Breast epithelium (tissue), 3 donors: ENCODE measurements around the gene FAM72A.
"Not testable (repeated sequence)": the region's sequence is repeated elsewhere in the genome, so short reads cannot be mapped to it uniquely, and the experiment has no call there.

Experiments
- POLR2A ChIP-seq: fragments of 450-650 bp; IDR thresholded peaks from one replicate; pipeline ENCODE4 v1.6.1; 2016; ENCODE audit warnings: antibody characterized with exemption, mild to moderate bottlenecking, moderate library complexity
- POLR2AphosphoS5 ChIP-seq, 3 donors: sonication (generic); formaldehyde crosslinking; IDR thresholded peaks; one replicate each; pipeline ENCODE4 v1.6.1; 2017; ENCODE audit warnings: antibody characterized with exemption in 3 of 3
- TF ChIP-seq, protein P1 (sequence below), 3 donors: fragments of 450-650 bp; IDR thresholded peaks; one replicate each; pipeline ENCODE4 v1.5.1; 2016 to 2017; ENCODE audit warnings: antibody characterized with exemption in 3 of 3, mild to moderate bottlenecking in 3 of 3, moderate library complexity in 3 of 3

DNA sequence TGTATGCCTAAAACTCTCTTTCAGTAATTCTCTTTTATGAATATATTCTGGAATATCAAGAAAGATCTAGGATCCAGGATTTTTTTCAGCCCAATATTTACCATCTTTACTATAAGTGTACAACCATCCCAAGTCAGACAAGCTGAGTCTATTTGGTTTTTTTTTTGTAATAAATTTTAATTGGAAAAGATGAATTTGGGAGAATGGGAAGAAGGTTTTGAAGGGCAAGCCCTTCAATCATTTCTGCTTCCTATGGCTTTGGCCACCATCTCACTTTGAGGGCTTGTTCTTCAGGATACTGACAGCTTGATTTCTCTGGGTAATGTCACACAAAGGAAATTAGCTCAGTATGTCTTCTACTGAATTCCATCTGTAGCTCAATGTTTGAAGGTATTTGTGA is 23.0 kb downstream of the FAM72A start:
- TF ChIP-seq, protein P1, sequence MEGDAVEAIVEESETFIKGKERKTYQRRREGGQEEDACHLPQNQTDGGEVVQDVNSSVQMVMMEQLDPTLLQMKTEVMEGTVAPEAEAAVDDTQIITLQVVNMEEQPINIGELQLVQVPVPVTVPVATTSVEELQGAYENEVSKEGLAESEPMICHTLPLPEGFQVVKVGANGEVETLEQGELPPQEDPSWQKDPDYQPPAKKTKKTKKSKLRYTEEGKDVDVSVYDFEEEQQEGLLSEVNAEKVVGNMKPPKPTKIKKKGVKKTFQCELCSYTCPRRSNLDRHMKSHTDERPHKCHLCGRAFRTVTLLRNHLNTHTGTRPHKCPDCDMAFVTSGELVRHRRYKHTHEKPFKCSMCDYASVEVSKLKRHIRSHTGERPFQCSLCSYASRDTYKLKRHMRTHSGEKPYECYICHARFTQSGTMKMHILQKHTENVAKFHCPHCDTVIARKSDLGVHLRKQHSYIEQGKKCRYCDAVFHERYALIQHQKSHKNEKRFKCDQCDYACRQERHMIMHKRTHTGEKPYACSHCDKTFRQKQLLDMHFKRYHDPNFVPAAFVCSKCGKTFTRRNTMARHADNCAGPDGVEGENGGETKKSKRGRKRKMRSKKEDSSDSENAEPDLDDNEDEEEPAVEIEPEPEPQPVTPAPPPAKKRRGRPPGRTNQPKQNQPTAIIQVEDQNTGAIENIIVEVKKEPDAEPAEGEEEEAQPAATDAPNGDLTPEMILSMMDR (IDR thresholded peaks at IDR 0.05) = not testable (repeated sequence)
- TF ChIP-seq POLR2AphosphoS5 (IDR thresholded peaks at IDR 0.05); POLR2A: not testable (repeated sequence)
